ENCODE results near the gene SDHD. TPM values are rescaled to one million over a fixed set of nuclear protein-coding genes. Genes with fewer than 3 reads are reported as not detected.
A peak's percentile ranks its signal among the peaks of the same experiment; 100 is the strongest.

The SDHD gene
- 100 to 1,000 TPM; 100 to 101 TPM for total RNA-seq

GRCh38 chr11:112086422-112087191 lies at the start of gene SDHD, which contains the start of gene TIMM8B:
Gene SDHD (plus strand): TSS chr11:112086873. CDS start chr11:112086908, 35 bp downstream.
Gene TIMM8B (minus strand): TSS chr11:112086756. CDS start chr11:112086723, 33 bp downstream.
- DNase-seq = peak; percentile 94
- Mint-ChIP-seq H3K36me3 (ENCODE audit: low read depth) (peaks cover 74% of the 10 kb centered on the region), H3K9me3 (no peaks in the 10 kb centered on the region), H3K27ac (peak within 1 kb of the TSS; percentile 94), H3K27me3 (no peaks in the 10 kb centered on the region), H3K4me1 (ENCODE audit: low read depth) (peaks cover 60% of the 10 kb centered on the region), H3K4me3 (peak within 1 kb of the TSS; percentile 93)
- TF ChIP-seq CTCF (IDR thresholded peaks at IDR 0.05) = no peak
- intact Hi-C loops (cut with micrococcal nuclease) = loop anchor here (10.0 kb wide), 1 partner anchor 212 kb away; the partner anchor contains the start of genes ALG9, CFAP68 and FDXACB1
- CTCF ChIA-PET = interaction anchor here (0.7 to 1.5 kb wide), 6 partner anchors 8 to 159 kb away, joined by 3 to 5 read pairs (median 3); no protein-coding TSS in a partner anchor
- POLR2A ChIA-PET = interaction anchor here (0.6 to 1.7 kb wide), 6 partner anchors 9 to 151 kb away, joined by 3 to 5 read pairs (median 4); no protein-coding TSS in a partner anchor
- peak; percentile 87 for ATAC-seq

- Mint-ChIP-seq H3K4me3 (no peak overlapping the region), H3K27ac (no peak overlapping the region), H3K4me1 (ENCODE audit: low read depth) (peaks cover 16% of the 10 kb centered on the region), H3K9me3 (no peaks in the 10 kb centered on the region), H3K27me3 (no peaks in the 10 kb centered on the region), H3K36me3 (ENCODE audit: low read depth) (peaks cover 28% of the 10 kb centered on the region)
- ChIA-PET CTCF (no interaction called here), POLR2A (interaction anchor here (0.6 kb wide), 1 partner anchor 108 kb away, joined by 3 read pairs; no protein-coding TSS in a partner anchor)
- intact Hi-C loops (cut with micrococcal nuclease) = no loop called here
- ATAC-seq (no peak), DNase-seq (no peak)
- TF ChIP-seq CTCF (IDR thresholded peaks at IDR 0.05) = no peak
Observed at GRCh38 chr11:112037527-112037926, 49.1 kb upstream of the SDHD start.

- POLR2A ChIA-PET = interaction anchor here (0.7 to 1.5 kb wide), 3 partner anchors 17 to 275 kb away, joined by 3 to 5 read pairs (median 3); partner anchors contain the start of gene DLAT
- no peak for ATAC-seq
- Mint-ChIP-seq H3K27ac (peak overlapping the region; percentile 35), H3K4me1 (ENCODE audit: low read depth) (peaks cover 15% of the 10 kb centered on the region), H3K4me3 (no peak overlapping the region), H3K36me3 (ENCODE audit: low read depth) (peaks cover 44% of the 10 kb centered on the region), H3K9me3 (no peaks in the 10 kb centered on the region), H3K27me3 (no peaks in the 10 kb centered on the region)
- intact Hi-C loops (cut with micrococcal nuclease) = no loop called here
- no peak for TF ChIP-seq CTCF (IDR thresholded peaks at IDR 0.05)
- no peak for DNase-seq
- CTCF ChIA-PET = interaction anchor here (0.9 to 1.0 kb wide), 2 partner anchors 15 to 39 kb away, joined by 3 to 4 read pairs; no protein-coding TSS in a partner anchor
Observed at GRCh38 chr11:112042161-112042960, 44.3 kb upstream of the SDHD start.

- TF ChIP-seq CTCF (IDR thresholded peaks at IDR 0.05) = no peak
- Mint-ChIP-seq H3K27ac (no peak overlapping the region), H3K4me3 (no peak overlapping the region), H3K36me3 (ENCODE audit: low read depth) (peaks cover 47% of the 10 kb centered on the region), H3K4me1 (ENCODE audit: low read depth) (peaks cover 16% of the 10 kb centered on the region), H3K27me3 (no peaks in the 10 kb centered on the region), H3K9me3 (no peaks in the 10 kb centered on the region)
- ATAC-seq = no peak
- ChIA-PET CTCF (interaction anchor here (0.9 to 1.0 kb wide), 2 partner anchors 14 to 39 kb away, joined by 3 to 4 read pairs; no protein-coding TSS in a partner anchor), POLR2A (interaction anchor here (0.7 to 1.5 kb wide), 3 partner anchors 18 to 276 kb away, joined by 3 to 5 read pairs (median 3); partner anchors contain the start of gene DLAT)
- DNase-seq = no peak
- intact Hi-C loops (cut with micrococcal nuclease) = no loop called here
Observed at GRCh38 chr11:112042961-112043304, 43.7 kb upstream of the SDHD start.

All from activated CD8-positive, alpha-beta T cell treated with anti-CD3 and anti-CD28 coated beads for 36 hours (primary cell).